ENCODE data around the gene GRIK1. TPM values are rescaled to one million over a fixed set of nuclear protein-coding genes. Genes with fewer than 3 reads are reported as not detected.
"Not testable (repeated sequence)": the region's sequence is repeated elsewhere in the genome, so short reads cannot be mapped to it uniquely, and the experiment has no call there.

Gene GRIK1
- total RNA-seq, 1 donor from 2014 or later = not detected

DNA sequence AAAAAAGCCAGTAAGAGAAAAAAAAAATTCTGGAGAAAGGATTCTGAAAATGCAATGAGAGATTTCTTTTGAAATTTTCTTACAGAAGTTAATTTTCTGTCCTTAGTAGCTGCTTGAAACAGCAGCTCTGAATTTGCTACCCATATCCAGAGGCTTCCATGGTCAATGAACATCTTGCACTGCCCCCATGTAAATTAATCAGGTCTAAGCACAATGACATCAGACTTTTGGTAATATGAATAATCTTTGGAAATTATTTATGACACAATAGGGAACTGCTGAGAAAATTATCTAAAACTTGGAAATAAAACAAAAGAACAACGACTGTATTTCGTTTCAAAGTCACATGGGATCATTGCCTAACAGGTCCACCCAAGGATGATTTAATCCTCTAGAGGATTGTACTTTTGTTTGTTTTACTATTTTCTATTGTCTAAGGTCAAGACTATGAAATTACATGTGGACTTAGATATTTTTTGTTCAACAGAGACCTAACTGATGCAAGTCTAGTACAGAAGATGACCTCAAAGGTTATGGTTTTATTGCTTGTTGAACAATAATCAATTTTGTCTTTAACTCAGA is 328.9 kb downstream of the GRIK1 start:
- intact Hi-C loops (cut with DNase I) = no loop called here
- DNase-seq (ENCODE audit: missing footprints) (no peak), ATAC-seq (no peak)

GRCh38 chr21:29606613-29607012 is 333.2 kb downstream of the GRIK1 start:
- intact Hi-C loops (cut with DNase I) = no loop called here
- DNase-seq (ENCODE audit: missing footprints) (no peak), ATAC-seq (no peak)

GRCh38 chr21:29605219-29605618 is 334.6 kb downstream of the GRIK1 start:
- intact Hi-C loops (cut with DNase I); ATAC-seq; DNase-seq (ENCODE audit: missing footprints): not testable (repeated sequence)

DNA sequence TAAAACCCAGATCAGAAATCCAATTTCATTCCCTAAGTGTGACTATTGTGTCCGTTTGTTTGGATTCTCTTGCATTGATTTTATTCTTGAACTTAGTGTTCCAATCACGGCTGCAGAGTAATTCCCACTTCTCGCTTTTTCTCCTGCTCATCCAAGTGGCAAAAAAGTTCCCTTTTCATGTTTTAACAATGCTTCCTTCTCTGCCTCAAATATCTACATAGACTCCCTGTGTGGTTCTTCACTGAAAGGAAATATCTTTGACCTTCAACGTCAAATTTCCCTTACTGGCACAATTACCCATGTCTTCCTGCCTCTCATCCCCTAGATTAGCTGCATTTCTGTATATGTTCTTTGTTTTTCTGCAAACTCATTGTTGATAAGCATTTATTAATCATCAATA is 335.7 kb downstream of the GRIK1 start:
- DNase-seq (ENCODE audit: missing footprints) = no peak
- no peak for ATAC-seq
- intact Hi-C loops (cut with DNase I) = no loop called here

GRCh38 chr21:29601047-29601446 is 338.7 kb downstream of the GRIK1 start:
- ATAC-seq = no peak
- intact Hi-C loops (cut with DNase I) = no loop called here
- DNase-seq (ENCODE audit: missing footprints) = no peak

GRCh38 chr21:29586696-29587095 is 353.1 kb downstream of the GRIK1 start:
- intact Hi-C loops (cut with DNase I) = no loop called here
- ATAC-seq (no peak), DNase-seq (ENCODE audit: missing footprints) (no peak)

GRCh38 chr21:29585462-29585861 is 354.3 kb downstream of the GRIK1 start:
- no peak for DNase-seq (ENCODE audit: missing footprints)
- intact Hi-C loops (cut with DNase I) = no loop called here
- ATAC-seq = no peak

GRCh38 chr21:29583424-29583924 is 356.3 kb downstream of the GRIK1 start:
- ATAC-seq = no peak
- DNase-seq (ENCODE audit: missing footprints) = no peak
- intact Hi-C loops (cut with DNase I) = no loop called here

DNA sequence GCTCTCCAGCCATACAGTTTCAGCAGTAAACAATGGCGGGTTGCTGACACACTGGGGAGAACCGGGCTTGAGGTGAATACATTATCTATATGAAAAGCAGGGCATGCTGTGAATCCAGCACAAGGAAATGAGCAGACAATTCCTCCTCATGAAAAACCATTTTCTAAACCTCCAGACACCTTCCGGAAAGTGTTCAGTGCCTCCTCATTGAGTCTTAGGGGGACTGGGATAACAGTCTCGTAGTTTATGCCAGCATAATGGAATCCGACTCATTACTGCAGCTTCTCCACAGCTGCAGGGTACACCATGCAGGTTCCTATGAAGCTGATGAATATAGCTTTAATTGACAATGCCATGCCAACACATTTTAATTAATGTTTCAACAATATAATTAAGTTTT is 356.9 kb downstream of the GRIK1 start:
- no peak for ATAC-seq
- intact Hi-C loops (cut with DNase I) = no loop called here
- no peak for DNase-seq (ENCODE audit: missing footprints)

DNA sequence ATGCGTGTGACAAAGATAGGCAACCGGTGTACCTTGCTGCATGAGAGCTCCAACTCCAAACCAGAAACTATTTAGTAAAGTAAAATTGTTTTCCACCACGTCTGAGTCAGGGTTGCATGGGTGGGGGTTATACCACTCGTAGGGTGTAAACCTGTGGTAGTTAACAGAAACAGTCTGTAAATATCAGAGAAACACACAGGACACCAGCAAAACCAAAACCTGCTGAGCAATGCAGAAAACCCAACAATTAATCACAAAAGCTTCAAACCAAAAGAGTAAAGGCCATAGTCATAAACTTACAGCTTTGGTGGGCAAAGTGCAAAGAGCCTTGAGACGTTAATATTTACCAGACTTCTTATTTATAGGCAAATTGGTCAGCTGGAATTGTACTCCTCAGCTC is 358.4 kb downstream of the GRIK1 start:
- DNase-seq (ENCODE audit: missing footprints) (no peak), ATAC-seq (no peak)
- intact Hi-C loops (cut with DNase I) = no loop called here

DNA sequence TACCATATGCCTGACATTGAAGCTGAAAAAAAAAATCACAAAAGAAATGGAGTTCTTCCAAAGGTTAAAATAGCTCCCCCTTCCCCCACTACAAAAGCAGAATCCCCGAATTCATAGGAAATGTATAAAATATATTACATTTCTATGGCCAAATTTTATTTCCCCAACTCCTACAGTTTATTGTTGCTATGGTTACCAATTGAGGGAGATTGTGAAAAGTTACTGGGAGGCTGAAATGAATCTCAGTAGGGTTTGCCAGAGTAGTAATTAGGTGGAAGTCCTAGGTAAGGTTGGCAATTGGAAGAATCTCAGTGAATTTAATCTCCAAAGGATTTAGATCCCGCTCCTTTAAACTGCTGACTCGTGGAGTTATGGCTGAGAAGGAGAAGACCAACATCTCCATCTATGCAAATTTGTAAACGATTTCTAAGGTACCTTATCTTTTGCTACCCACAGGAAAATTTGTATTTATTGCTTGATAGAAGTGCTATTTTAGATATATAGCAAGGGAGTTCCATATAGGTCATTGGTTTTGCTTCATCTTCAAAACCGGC is 359.0 kb downstream of the GRIK1 start:
- intact Hi-C loops (cut with DNase I) = no loop called here
- no peak for ATAC-seq
- DNase-seq (ENCODE audit: missing footprints) = no peak

DNA sequence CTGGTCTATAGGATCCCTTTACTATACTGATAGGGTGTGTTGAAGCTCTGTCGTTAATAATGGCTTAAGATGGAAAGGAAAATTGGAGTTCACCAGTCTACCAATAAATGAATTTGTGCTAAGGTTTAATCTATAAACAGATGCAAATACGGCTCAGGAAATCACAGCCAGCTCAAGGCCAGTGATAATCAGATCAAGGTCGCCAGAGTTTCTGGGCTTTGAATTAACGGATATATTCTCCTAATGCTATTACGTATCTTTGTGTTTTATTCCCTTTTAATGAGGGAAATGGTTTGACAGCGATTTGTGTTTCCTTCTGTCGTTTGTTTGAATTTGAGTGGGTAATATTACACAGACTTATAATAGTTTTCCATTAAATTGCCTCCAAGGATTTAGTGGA is 361.5 kb downstream of the GRIK1 start:
- intact Hi-C loops (cut with DNase I) = no loop called here
- no peak for DNase-seq (ENCODE audit: missing footprints)
- ATAC-seq = no peak

- DNase-seq (ENCODE audit: missing footprints) (no peak), ATAC-seq (no peak)
- intact Hi-C loops (cut with DNase I) = loop anchor here (5.0 kb wide), 1 partner anchor 265 kb away; no protein-coding TSS in a partner anchor
Measured at GRCh38 chr21:29571949-29572348, 367.8 kb downstream of the GRIK1 start.

DNA sequence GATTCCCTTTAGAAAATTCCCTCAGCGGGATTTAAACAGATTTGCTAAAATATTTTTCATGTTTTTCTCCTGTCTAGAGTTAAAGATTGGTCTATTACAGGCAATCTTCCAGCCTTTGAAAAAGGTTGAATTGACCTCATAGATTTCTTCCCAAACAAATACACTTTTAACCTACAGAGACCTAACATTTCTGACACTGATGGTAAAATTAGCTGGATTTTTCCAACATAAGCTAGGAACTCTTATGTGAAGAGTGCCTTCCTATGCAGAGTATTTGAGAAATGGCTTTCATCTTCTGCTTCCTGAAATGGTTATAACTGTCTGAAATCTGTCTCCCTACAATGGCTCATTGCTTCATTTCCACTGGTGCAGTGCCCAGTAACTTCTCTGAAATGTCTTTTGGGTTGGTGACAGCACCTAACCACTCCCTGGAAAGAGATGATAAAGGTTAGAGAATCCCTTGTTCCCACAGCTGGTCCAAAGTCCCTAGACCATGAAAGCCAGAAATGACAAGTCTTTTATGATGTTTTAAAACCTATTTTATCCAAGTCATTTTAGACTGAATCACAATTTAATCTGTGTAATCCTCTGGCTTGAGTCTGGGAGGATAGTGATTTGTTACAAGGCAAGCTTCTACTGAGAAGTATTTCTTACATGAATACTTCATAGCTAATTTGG is 371.6 kb downstream of the GRIK1 start:
- ATAC-seq (no peak), DNase-seq (ENCODE audit: missing footprints) (no peak)
- intact Hi-C loops (cut with DNase I) = no loop called here

- intact Hi-C loops (cut with DNase I) = no loop called here
- ATAC-seq = no peak
- DNase-seq (ENCODE audit: missing footprints) = no peak
Measured at GRCh38 chr21:29557931-29558725, 381.7 kb downstream of the GRIK1 start.

DNA sequence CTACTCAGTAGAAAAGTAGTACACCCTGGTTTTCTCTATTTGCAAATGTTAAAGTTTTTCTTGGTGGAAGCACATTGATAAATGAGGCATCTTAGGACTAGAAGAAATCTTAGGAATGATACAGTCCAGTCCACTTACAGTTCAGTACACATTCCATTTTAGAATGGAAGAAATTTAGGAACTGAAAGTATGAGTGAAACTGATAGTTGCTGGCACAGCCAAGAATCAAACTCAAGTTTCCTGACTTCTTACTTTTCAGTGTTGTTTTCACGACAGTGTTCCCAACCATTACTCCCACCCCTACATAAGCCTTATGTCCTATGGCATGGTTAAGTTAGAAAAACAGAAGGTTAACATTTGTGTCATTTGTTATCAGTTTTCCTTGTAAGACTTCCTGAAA is 382.6 kb downstream of the GRIK1 start:
- intact Hi-C loops (cut with DNase I) = no loop called here
- ATAC-seq = no peak
- no peak for DNase-seq (ENCODE audit: missing footprints)

DNA sequence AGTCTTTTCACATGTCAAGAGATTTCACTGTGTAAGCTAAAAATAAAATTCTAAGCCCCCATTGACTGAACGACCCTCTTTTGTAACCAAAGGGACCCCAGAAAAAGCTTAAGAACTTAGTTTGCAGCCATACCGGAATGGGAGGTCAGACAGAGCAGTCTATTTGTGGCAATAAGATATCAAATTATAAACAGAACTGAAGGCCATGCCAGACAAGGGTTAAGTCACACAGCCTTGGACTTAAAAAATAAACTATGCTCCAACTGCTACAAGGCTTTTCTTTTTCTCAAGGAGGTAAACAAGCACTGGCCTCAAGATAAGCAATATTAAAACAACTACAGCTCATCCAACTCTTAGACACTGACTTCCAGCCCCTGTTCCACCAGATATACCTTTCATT is 384.2 kb downstream of the GRIK1 start:
- DNase-seq (ENCODE audit: missing footprints) (no peak), ATAC-seq (no peak)
- intact Hi-C loops (cut with DNase I) = no loop called here

DNA sequence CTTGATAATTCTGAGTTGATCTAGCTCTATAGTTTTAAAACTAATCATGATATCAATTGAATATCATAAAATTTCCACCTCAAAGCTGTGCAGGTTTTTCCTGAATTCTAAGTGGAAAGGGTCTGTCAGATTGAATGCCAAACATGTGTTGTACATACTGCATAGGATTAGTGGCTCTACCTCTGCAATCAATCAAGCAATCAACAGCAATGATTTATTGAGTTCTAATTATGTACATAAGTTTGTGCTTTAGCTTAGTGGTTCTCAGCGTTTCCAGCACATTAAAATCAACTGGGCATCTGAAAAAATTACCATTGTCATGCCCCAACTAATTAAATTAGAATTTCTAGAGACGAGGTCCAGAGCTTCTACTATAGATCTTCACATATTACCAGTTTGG is 389.6 kb downstream of the GRIK1 start:
- DNase-seq (ENCODE audit: missing footprints) (no peak), ATAC-seq (no peak)

GRCh38 chr21:29549614-29550013 is 390.2 kb downstream of the GRIK1 start:
- DNase-seq (ENCODE audit: missing footprints) (no peak), ATAC-seq (no peak)
- intact Hi-C loops (cut with DNase I) = no loop called here

More for the DNA sequence above, 389.6 kb downstream of the GRIK1 start:
- intact Hi-C loops (cut with DNase I) = no loop called here

DNA sequence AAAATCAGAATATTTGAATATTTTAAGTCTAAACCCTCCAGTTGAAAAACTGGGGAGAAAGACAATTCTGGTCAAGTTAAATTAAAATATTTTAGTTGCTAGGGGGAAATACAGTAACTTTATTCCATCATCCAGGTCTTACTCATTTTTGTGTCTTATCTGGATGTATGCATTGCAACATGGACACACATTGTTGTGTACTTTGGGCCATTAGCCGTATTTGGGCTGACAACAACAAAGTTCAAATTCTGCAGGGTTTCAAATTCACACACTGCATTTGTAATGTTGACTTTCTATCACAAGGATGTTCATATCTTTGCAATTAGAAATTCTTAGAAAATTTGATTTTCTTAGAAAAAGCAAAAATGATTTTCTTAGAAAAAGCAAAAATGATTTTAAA is 391.8 kb downstream of the GRIK1 start:
- DNase-seq (ENCODE audit: missing footprints) (no peak), ATAC-seq (no peak)
- intact Hi-C loops (cut with DNase I) = no loop called here

Data from Right ventricle myocardium inferior (tissue), 1 donor.